Bronchial epithelial cell (primary cell): ENCODE results near the gene MYL9. TPM values are rescaled to one million over a fixed set of nuclear protein-coding genes. Genes with fewer than 3 reads are reported as not detected.

ENCODE experiments used
- DNase-seq: peaks from one replicate; pipeline ENCODE4 v3.0.0-alpha.2; 2010; ENCODE audit warnings: low read depth
- FAIRE-seq: peaks from 2 replicates; lab custom pipeline; 2011; peaks lifted over from hg19 to GRCh38; lab: Jason Lieb, UNC
- H3K27me3 ChIP-seq: 2 replicates; pipeline ENCODE4 v1.5.1; 2011; ENCODE audit warnings: low read length; ENCODE audit not compliant: control insufficient read depth, insufficient read depth
- H3K36me3 ChIP-seq: 2 replicates; pipeline ENCODE4 v1.5.1; 2011; ENCODE audit warnings: low read length; ENCODE audit not compliant: control insufficient read depth, insufficient read depth
- H3K4me3 ChIP-seq: 2 replicates; pipeline ENCODE4 v1.5.1; 2011; ENCODE audit warnings: mild to moderate bottlenecking, low read depth, low read length, control low read depth
- CTCF ChIP-seq: IDR thresholded peaks from 2 replicates; pipeline ENCODE4 v1.5.1; 2011; ENCODE audit warnings: mild to moderate bottlenecking, moderate library complexity, low read length, control low read depth, inconsistent platforms; ENCODE audit not compliant: insufficient read depth, severe bottlenecking
- total RNA-seq: library from RNA; depleted of rRNA; stranded (reverse); fragments of >200 nt; gene quantifications from 2 replicates; pipeline ENCODE4 v1.2.1, GENCODE V29; 2014

The MYL9 gene
- total RNA-seq, 1 donor from 2014 or later = 0.53 TPM

GRCh38 chr20:36497856-36498255 is 43.5 kb upstream of the MYL9 start:
- FAIRE-seq (peak; percentile 32), DNase-seq (no peak)
- Histone ChIP-seq H3K27me3 (no peaks in the 10 kb centered on the region), H3K4me3 (no peak overlapping the region), H3K36me3 (peaks cover 41% of the 10 kb centered on the region)
- no peak for TF ChIP-seq CTCF

GRCh38 chr20:36498386-36499179 is 42.7 kb upstream of the MYL9 start:
- DNase-seq (no peak), FAIRE-seq (no peak)
- no peak for TF ChIP-seq CTCF
- Histone ChIP-seq H3K36me3 (peaks cover 37% of the 10 kb centered on the region), H3K27me3 (no peaks in the 10 kb centered on the region), H3K4me3 (no peak overlapping the region)

- H3K4me3 ChIP-seq = no peak overlapping the region
- FAIRE-seq = no peak
- DNase-seq = no peak
- H3K27me3 ChIP-seq = no peaks in the 10 kb centered on the region
- peaks cover 37% of the 10 kb centered on the region for H3K36me3 ChIP-seq
- TF ChIP-seq CTCF = no peak
These were observed 42.1 kb upstream of the MYL9 start for GRCh38 chr20:36499211-36499610.

GRCh38 chr20:36499723-36500501 is 41.4 kb upstream of the MYL9 start:
- H3K27me3 ChIP-seq = no peaks in the 10 kb centered on the region
- H3K36me3 ChIP-seq = peaks cover 37% of the 10 kb centered on the region
- DNase-seq = no peak
- FAIRE-seq = no peak
- H3K4me3 ChIP-seq = no peak overlapping the region
- TF ChIP-seq CTCF = no peak

- DNase-seq = no peak
These were observed 39.8 kb upstream of the MYL9 start for GRCh38 chr20:36501367-36502006.

More at GRCh38 chr20:36501367-36502006, 39.8 kb upstream of the MYL9 start:
- TF ChIP-seq CTCF = no peak
- Histone ChIP-seq H3K36me3 (peaks cover 36% of the 10 kb centered on the region), H3K27me3 (no peaks in the 10 kb centered on the region), H3K4me3 (no peak overlapping the region)
- no peak for FAIRE-seq
